BLaER1 (cell line): ENCODE data around the gene COQ5.

Experiments used
- H3K27ac ChIP-seq: shearing (Covaris generic); formaldehyde crosslinking; 2 replicates; pipeline ENCODE4 v1.8.1; 2022
- H3K27me3 ChIP-seq: shearing (Covaris generic); formaldehyde crosslinking; 2 replicates; pipeline ENCODE4 v1.8.1; 2022
- H3K36me3 ChIP-seq: shearing (Covaris generic); formaldehyde crosslinking; 2 replicates; pipeline ENCODE4 v1.8.1; 2022
- H3K4me1 ChIP-seq: shearing (Covaris generic); formaldehyde crosslinking; 2 replicates; pipeline ENCODE4 v1.8.1; 2022
- H3K4me2 ChIP-seq: shearing (Covaris generic); formaldehyde crosslinking; 2 replicates; pipeline ENCODE4 v1.8.1; 2022
- H3K4me3 ChIP-seq: shearing (Covaris generic); formaldehyde crosslinking; 2 replicates; pipeline ENCODE4 v1.8.1; 2022
- H3K9ac ChIP-seq: shearing (Covaris generic); formaldehyde crosslinking; 2 replicates; pipeline ENCODE4 v1.8.1; 2022
- H3K9me3 ChIP-seq: shearing (Covaris generic); formaldehyde crosslinking; 2 replicates; pipeline ENCODE4 v1.8.1; 2022
- H4K20me1 ChIP-seq: shearing (Covaris generic); formaldehyde crosslinking; 2 replicates; pipeline ENCODE4 v1.8.1; 2022
- Cebpa-rat ChIP-seq: shearing (Covaris generic); IDR thresholded peaks from 2 replicates; pipeline ENCODE4 v1.8.1; 2022

COQ5 gene

GRCh38 chr12:120485961-120486881 lies 42.7 kb downstream of the COQ5 start:
- Histone ChIP-seq H3K27me3 (no peaks in the 10 kb centered on the region), H3K4me3 (no peak overlapping the region), H3K36me3 (peaks cover 34% of the 10 kb centered on the region), H3K9ac (no peak overlapping the region), H4K20me1 (no peaks in the 10 kb centered on the region), H3K9me3 (no peaks in the 10 kb centered on the region), H3K4me2 (peak overlapping the region; percentile 46), H3K27ac (peak overlapping the region; percentile 57), H3K4me1 (peaks cover 20% of the 10 kb centered on the region)
- peak; percentile 72 for TF ChIP-seq Cebpa-rat

- no peak for TF ChIP-seq Cebpa-rat
- H3K4me2 ChIP-seq, result peak overlapping the region; percentile 22; the same call in 1 of the 2 replicates
- no peak overlapping the region for H3K27ac ChIP-seq
- peaks cover 20% of the 10 kb centered on the region for H3K36me3 ChIP-seq
- no peaks in the 10 kb centered on the region for H4K20me1 ChIP-seq
- H3K9ac ChIP-seq, result no peak overlapping the region
- H3K4me1 ChIP-seq, result peaks cover 20% of the 10 kb centered on the region
- H3K9me3 ChIP-seq, result no peaks in the 10 kb centered on the region
- H3K27me3 ChIP-seq, result no peaks in the 10 kb centered on the region
- H3K4me3 ChIP-seq, result no peak overlapping the region
Observed at GRCh38 chr12:120483621-120484020, 45.3 kb downstream of the COQ5 start.

- no peak overlapping the region for H3K4me3 ChIP-seq
- H4K20me1 ChIP-seq, result no peaks in the 10 kb centered on the region
- TF ChIP-seq Cebpa-rat, result no peak
- H3K27me3 ChIP-seq, result no peaks in the 10 kb centered on the region
- H3K4me1 ChIP-seq, result peaks cover 13% of the 10 kb centered on the region
- peaks cover 13% of the 10 kb centered on the region for H3K36me3 ChIP-seq
- no peak overlapping the region for H3K9ac ChIP-seq
- H3K27ac ChIP-seq, result no peak overlapping the region
- no peak overlapping the region for H3K4me2 ChIP-seq
- H3K9me3 ChIP-seq, result no peaks in the 10 kb centered on the region
Observed at GRCh38 chr12:120481022-120481767, 47.8 kb downstream of the COQ5 start.

GRCh38 chr12:120480211-120480610 lies 48.7 kb downstream of the COQ5 start:
- no peak overlapping the region for H3K9ac ChIP-seq
- TF ChIP-seq Cebpa-rat, result no peak
- H3K4me2 ChIP-seq, result no peak overlapping the region

GRCh38 chr12:120479458-120479857 lies 49.5 kb downstream of the COQ5 start:
- Histone ChIP-seq H3K9me3 (no peaks in the 10 kb centered on the region), H3K27ac (no peak overlapping the region), H3K4me2 (no peak overlapping the region), H4K20me1 (no peaks in the 10 kb centered on the region), H3K27me3 (no peaks in the 10 kb centered on the region), H3K9ac (no peak overlapping the region), H3K4me3 (no peak overlapping the region), H3K36me3 (peaks cover 13% of the 10 kb centered on the region), H3K4me1 (peaks cover 12% of the 10 kb centered on the region; the same call in 1 of the 2 replicates)
- TF ChIP-seq Cebpa-rat, result no peak

More at GRCh38 chr12:120480211-120480610, 48.7 kb downstream of the COQ5 start:
- no peaks in the 10 kb centered on the region for H3K27me3 ChIP-seq
- H3K36me3 ChIP-seq, result peaks cover 13% of the 10 kb centered on the region
- no peak overlapping the region for H3K4me3 ChIP-seq
- no peaks in the 10 kb centered on the region for H4K20me1 ChIP-seq
- peaks cover 5% of the 10 kb centered on the region; the same call in 1 of the 2 replicates for H3K4me1 ChIP-seq
- H3K27ac ChIP-seq, result no peak overlapping the region
- H3K9me3 ChIP-seq, result no peaks in the 10 kb centered on the region

GRCh38 chr12:120475643-120476042 lies 53.3 kb downstream of the COQ5 start:
- no peak for TF ChIP-seq Cebpa-rat
- H3K4me3 ChIP-seq, result no peak overlapping the region
- H3K9me3 ChIP-seq, result no peaks in the 10 kb centered on the region
- no peaks in the 10 kb centered on the region for H4K20me1 ChIP-seq
- H3K27ac ChIP-seq, result no peak overlapping the region
- peaks cover 24% of the 10 kb centered on the region for H3K4me1 ChIP-seq
- no peaks in the 10 kb centered on the region for H3K27me3 ChIP-seq
- H3K36me3 ChIP-seq, result no peaks in the 10 kb centered on the region
- no peak overlapping the region for H3K4me2 ChIP-seq
- no peak overlapping the region for H3K9ac ChIP-seq

- Histone ChIP-seq H3K4me1 (peaks cover 30% of the 10 kb centered on the region), H3K9me3 (no peaks in the 10 kb centered on the region), H4K20me1 (no peaks in the 10 kb centered on the region), H3K9ac (no peak overlapping the region), H3K4me2 (no peak overlapping the region), H3K36me3 (no peaks in the 10 kb centered on the region), H3K27ac (no peak overlapping the region), H3K4me3 (no peak overlapping the region), H3K27me3 (no peaks in the 10 kb centered on the region)
- TF ChIP-seq Cebpa-rat, result no peak
Observed at GRCh38 chr12:120474616-120474960, 54.4 kb downstream of the COQ5 start.

- H3K36me3 ChIP-seq, result no peaks in the 10 kb centered on the region
- no peak overlapping the region for H3K9ac ChIP-seq
- TF ChIP-seq Cebpa-rat, result no peak
- peaks cover under 1% of the 10 kb centered on the region for H4K20me1 ChIP-seq
- no peaks in the 10 kb centered on the region for H3K27me3 ChIP-seq
- no peak overlapping the region for H3K4me2 ChIP-seq
- H3K27ac ChIP-seq, result no peak overlapping the region
- H3K4me3 ChIP-seq, result no peak overlapping the region
- no peaks in the 10 kb centered on the region for H3K9me3 ChIP-seq
- peaks cover 30% of the 10 kb centered on the region for H3K4me1 ChIP-seq
Observed at GRCh38 chr12:120473807-120474615, 54.9 kb downstream of the COQ5 start.

GRCh38 chr12:120472521-120472920 lies 56.4 kb downstream of the COQ5 start:
- Histone ChIP-seq H3K4me1 (peaks cover 37% of the 10 kb centered on the region), H3K4me2 (no peak overlapping the region), H3K27ac (no peak overlapping the region), H3K4me3 (no peak overlapping the region), H4K20me1 (peaks cover 16% of the 10 kb centered on the region), H3K9me3 (no peaks in the 10 kb centered on the region), H3K27me3 (no peaks in the 10 kb centered on the region), H3K36me3 (peaks cover 3% of the 10 kb centered on the region), H3K9ac (no peak overlapping the region)
- no peak for TF ChIP-seq Cebpa-rat
